Neuron (in vitro differentiated cells): ENCODE measurements around the gene TSPAN32.

Experiments used
- H2AFZ ChIP-seq: one replicate; pipeline ENCODE4 v1.6.1; 2013; ENCODE audit warnings: low read depth, mild to moderate bottlenecking, inconsistent platforms, low read length, moderate library complexity
- H3K27me3 ChIP-seq: one replicate; pipeline ENCODE4 v1.6.1; 2013; ENCODE audit warnings: low read length; ENCODE audit not compliant: insufficient read depth
- H3K36me3 ChIP-seq: one replicate; pipeline ENCODE4 v1.6.1; 2013; ENCODE audit warnings: low read length; ENCODE audit not compliant: insufficient read depth
- H3K4me1 ChIP-seq: one replicate; pipeline ENCODE4 v1.6.1; 2013; ENCODE audit warnings: low read length; ENCODE audit not compliant: insufficient read depth
- H3K4me3 ChIP-seq: 2 replicates; pipeline ENCODE4 v1.5.1; 2013; ENCODE audit warnings: mild to moderate bottlenecking, low read length, moderate library complexity
- H3K9me3 ChIP-seq: one replicate; pipeline ENCODE4 v1.6.1; 2013; ENCODE audit warnings: low read length

TSPAN32 gene

DNA sequence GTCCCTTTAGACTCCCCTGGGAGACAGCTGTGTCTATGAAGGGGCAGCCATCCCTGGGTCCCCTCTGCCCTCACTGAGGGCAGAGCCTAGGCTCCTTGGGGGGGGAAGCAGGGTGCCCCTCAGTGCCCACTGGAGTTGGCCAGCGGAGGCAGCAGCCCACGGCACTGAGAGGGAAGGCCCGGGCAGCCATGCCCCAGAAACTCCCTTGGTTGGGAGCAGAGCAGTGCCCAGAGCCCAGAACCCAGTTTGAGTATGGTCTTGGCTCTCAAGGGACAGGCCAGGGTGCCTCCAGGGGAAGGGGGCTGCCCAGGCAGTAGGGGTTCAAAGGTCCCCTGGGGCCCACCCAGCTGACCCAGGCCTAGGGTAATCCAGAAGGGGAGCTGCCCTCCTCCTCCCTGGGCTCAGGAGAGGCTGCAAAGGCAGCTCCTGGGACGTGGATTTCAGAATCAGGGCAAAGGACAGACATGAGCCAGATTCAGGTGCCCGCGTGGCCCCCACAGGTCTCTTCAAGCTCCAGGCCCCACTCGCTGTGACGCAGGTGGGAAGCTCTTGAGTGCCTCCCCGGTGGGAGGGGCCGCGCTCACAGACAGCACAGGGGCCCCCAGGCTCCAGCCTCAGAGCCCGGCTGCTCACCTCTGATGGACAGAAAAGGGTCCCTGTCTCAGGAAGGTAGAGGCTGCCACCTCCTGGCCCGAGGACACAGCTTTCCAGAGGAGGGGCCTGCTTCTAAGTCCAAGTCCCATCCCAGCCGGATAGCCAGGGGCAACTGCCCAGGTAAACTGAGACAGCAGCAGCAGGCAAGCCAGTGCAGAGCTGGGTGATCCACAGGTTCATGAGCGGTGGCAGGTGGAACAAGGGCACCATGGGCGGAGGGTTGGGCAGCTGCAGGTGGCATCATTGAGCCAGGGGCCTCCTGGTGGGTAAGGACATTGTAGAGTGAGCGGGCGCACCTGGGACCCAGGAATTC is 2.7 kb upstream of the TSPAN32 start:
- no peaks in the 10 kb centered on the region for H3K9me3 ChIP-seq
- no peaks in the 10 kb centered on the region for H3K36me3 ChIP-seq
- H2AFZ ChIP-seq, result no peak overlapping the region
- H3K27me3 ChIP-seq, result peaks cover 8% of the 10 kb centered on the region
- no peak overlapping the region for H3K4me3 ChIP-seq
- no peaks in the 10 kb centered on the region for H3K4me1 ChIP-seq

DNA sequence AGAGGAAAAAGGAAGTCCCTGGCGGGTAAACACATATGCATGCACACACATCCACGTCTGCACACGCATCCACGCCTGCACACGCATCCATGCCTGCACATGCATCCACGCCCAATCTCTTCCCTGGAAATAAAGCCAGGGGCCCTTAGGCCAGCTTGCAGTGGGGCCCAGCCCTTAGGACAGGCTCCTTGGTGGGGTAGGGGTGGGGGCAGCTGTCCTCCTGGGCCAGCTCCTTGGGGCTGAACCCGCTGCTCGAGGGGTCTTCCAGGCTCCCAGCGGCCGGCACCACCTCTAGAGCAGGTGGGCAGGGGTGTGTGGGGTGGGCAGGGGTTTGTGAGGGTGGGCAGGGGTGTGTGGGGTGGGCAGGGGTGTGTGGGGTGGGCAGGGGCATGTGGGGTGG is 2.0 kb upstream of the TSPAN32 start:
- Histone ChIP-seq H3K4me1 (no peaks in the 10 kb centered on the region), H3K4me3 (no peak overlapping the region), H3K36me3 (no peaks in the 10 kb centered on the region), H3K9me3 (no peaks in the 10 kb centered on the region), H2AFZ (no peak overlapping the region), H3K27me3 (peaks cover 8% of the 10 kb centered on the region)

DNA sequence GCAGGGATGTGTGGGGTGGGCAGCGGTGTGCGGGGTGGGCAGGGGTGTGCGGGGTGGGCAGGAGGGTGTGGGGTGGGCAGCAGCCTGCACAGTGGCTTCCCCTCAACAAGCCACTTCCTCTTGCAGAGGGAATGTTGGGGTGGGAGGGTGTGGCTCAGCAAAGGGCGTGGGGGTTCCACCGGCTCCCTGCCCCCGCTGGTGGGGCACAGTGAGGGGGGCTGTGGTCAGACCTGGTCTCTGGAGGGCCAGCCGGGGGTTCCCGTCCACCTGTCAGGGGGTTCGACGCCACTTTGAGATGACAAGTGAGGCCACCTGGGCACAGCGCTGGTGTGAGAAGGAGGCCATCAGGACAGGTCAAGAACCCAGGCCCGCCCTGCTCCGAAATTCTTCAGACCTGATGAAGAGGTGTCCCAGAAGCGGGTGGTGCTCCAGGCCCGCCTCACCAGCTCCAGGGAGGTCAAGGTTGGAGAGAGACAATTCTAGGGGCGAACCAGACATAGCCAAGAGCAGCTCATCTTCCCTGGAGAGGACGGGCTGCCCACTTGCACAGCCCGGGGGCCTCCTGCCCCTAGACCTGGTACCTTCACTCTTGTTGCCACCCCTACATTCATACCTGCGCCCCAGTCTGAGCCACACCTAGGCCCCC is 1.4 kb upstream of the TSPAN32 start:
- Histone ChIP-seq H3K36me3 (no peaks in the 10 kb centered on the region), H3K4me3 (no peak overlapping the region), H3K9me3 (no peaks in the 10 kb centered on the region), H3K4me1 (no peaks in the 10 kb centered on the region), H3K27me3 (peaks cover 8% of the 10 kb centered on the region), H2AFZ (no peak overlapping the region)

GRCh38 chr11:2300936-2301630 is 730 bp upstream of the TSPAN32 start:
- H3K36me3 ChIP-seq, result no peaks in the 10 kb centered on the region
- H3K9me3 ChIP-seq, result no peaks in the 10 kb centered on the region
- no peaks in the 10 kb centered on the region for H3K4me1 ChIP-seq
- H3K4me3 ChIP-seq, result no peak overlapping the region
- H2AFZ ChIP-seq, result no peak overlapping the region
- peaks cover 7% of the 10 kb centered on the region for H3K27me3 ChIP-seq

GRCh38 chr11:2302306-2302895 is 588 bp downstream of the TSPAN32 start:
- Histone ChIP-seq H3K36me3 (no peaks in the 10 kb centered on the region), H2AFZ (no peak overlapping the region), H3K9me3 (no peaks in the 10 kb centered on the region), H3K27me3 (no peaks in the 10 kb centered on the region), H3K4me1 (no peaks in the 10 kb centered on the region), H3K4me3 (no peak overlapping the region)

DNA sequence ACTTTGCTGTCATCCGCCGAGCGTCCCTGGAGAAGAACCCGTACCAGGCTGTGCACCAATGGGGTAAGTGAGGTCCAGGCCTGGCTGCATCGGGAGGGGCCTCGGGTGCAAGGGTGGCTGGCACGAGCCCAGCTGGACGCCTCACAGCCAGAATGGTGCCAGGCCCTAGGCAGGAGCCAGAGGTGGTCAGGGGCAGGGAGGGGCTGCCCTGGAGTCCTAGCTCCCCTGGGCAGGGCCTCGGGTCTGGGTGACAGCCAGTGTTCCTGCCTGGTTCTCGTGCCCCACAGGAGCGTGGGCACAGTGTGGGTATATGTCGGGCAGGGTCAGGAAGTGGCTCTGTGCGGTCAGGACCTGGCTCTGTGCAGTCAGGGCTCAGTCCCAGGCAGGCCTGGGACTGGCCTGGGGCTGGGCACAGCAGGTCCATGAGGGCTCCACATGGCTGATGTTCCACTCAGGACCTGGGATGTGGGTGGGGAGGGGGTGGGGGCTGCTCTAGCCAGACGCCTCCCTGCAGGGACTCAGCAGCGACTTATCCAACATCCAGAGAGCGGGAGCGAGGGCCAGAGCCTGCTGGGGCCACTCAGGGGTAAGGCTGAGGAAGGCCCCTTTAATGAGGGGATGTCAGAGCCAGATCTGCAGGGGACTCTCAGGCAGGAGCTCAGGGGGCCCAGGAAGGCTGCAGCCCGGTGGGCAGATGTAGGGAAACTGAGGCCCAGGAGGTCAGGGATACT is 1.2 kb downstream of the TSPAN32 start:
- no peaks in the 10 kb centered on the region for H3K27me3 ChIP-seq
- no peaks in the 10 kb centered on the region for H3K36me3 ChIP-seq
- H3K4me1 ChIP-seq, result no peaks in the 10 kb centered on the region
- no peaks in the 10 kb centered on the region for H3K9me3 ChIP-seq
- H3K4me3 ChIP-seq, result no peak overlapping the region
- H2AFZ ChIP-seq, result no peak overlapping the region

GRCh38 chr11:2303627-2304505 is 2.1 kb downstream of the TSPAN32 start:
- H3K27me3 ChIP-seq, result no peaks in the 10 kb centered on the region
- no peak overlapping the region for H3K4me3 ChIP-seq
- H3K36me3 ChIP-seq, result no peaks in the 10 kb centered on the region
- H3K4me1 ChIP-seq, result no peaks in the 10 kb centered on the region
- H2AFZ ChIP-seq, result no peak overlapping the region
- no peaks in the 10 kb centered on the region for H3K9me3 ChIP-seq

- H3K4me3 ChIP-seq, result no peak overlapping the region
- H3K36me3 ChIP-seq, result no peaks in the 10 kb centered on the region
- H3K4me1 ChIP-seq, result no peaks in the 10 kb centered on the region
- H2AFZ ChIP-seq, result no peak overlapping the region
- H3K9me3 ChIP-seq, result no peaks in the 10 kb centered on the region
- no peaks in the 10 kb centered on the region for H3K27me3 ChIP-seq
Observed at GRCh38 chr11:2304506-2305139, 2.8 kb downstream of the TSPAN32 start.

DNA sequence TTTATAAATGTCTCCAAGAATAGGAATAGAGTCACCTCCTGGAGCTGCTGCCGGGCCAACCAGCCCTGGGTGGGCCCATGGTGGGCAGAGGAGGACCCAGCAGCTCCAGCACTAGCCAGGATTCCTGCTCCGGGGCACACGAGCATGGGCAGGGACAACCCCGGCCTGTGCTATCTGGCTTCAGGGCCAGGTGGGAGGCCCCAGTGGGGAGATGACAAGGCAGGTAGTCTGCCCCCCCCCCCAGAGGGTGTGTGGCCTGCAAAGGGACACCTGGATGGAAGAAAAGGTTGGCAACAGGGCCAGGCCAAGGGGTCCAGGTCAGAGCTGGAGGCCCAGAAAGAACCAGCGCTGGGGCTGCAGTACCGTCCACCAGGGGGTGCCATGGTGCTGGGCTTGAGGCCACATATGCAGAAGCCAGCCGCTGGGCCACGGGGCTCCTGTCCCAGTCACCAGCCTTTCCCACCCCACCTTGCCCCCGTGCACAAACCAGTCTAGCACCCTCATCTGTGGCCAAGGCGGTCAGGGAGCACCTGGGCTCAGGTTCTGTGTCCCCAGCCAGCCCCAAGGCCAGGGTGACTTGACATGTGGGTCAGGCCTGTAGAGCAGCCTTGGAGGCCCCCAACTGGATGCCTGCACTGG is 3.4 kb downstream of the TSPAN32 start:
- H2AFZ ChIP-seq, result no peak overlapping the region
- H3K4me3 ChIP-seq, result no peak overlapping the region
- H3K4me1 ChIP-seq, result no peaks in the 10 kb centered on the region
- no peaks in the 10 kb centered on the region for H3K27me3 ChIP-seq
- no peaks in the 10 kb centered on the region for H3K9me3 ChIP-seq
- no peaks in the 10 kb centered on the region for H3K36me3 ChIP-seq

DNA sequence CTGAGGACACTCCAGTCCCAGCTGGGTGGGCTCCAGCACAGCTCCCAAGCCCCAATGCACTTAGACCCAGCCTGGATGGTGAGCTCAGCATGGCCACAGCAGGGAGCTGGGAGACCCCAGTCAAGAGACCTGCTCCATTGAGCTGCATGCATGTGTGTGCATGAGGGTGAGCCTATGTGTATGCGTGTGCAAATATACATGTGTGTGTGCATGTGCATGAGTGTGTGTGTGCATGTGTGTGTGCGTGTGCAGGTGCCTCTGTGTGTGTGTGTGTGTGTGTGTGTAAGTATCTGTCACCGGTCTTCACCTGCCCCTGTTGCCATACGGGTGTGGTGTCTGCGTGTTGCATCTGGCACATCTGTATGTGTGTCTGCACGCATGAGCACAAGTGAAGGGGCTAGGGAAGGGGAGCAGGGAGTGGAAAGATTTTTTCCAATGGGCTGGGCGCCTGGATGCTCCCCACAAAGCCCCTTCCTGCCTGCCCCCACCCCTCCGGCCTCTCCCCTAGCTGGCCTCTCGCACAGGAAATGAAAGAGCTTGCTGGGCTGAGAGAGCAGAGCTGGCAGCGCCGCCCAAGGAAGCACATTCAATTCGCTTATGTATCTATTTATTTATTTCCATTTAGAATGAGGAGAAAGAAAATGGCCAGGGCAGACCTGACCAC is 4.1 kb downstream of the TSPAN32 start:
- H3K4me1 ChIP-seq, result no peaks in the 10 kb centered on the region
- no peaks in the 10 kb centered on the region for H3K27me3 ChIP-seq
- no peaks in the 10 kb centered on the region for H3K9me3 ChIP-seq
- H2AFZ ChIP-seq, result no peak overlapping the region
- H3K4me3 ChIP-seq, result no peak overlapping the region
- no peaks in the 10 kb centered on the region for H3K36me3 ChIP-seq

GRCh38 chr11:2306452-2306823 is 4.6 kb downstream of the TSPAN32 start:
- Histone ChIP-seq H3K36me3 (no peaks in the 10 kb centered on the region), H3K9me3 (no peaks in the 10 kb centered on the region), H3K4me3 (no peak overlapping the region), H2AFZ (no peak overlapping the region), H3K27me3 (no peaks in the 10 kb centered on the region), H3K4me1 (no peaks in the 10 kb centered on the region)
